ENCODE data around the gene KCNN3. TPM values are rescaled to one million over a fixed set of nuclear protein-coding genes. Genes with fewer than 3 reads are reported as not detected.

Gene KCNN3
- 2.8 and 3.0 TPM in 2 replicates for total RNA-seq (2021; fragmentation: NEBNext Ultra II Directional; extraction: Animal tissue kit (Norgen Biotek cat#: 25700))
- polyA plus RNA-seq (2011; rRNA removed) = 3.7 and 4.5 TPM in 2 replicates
- 2.1 TPM for polyA plus RNA-seq (2011; cell fraction: cytosol; rRNA removed)
- polyA plus RNA-seq (2011; cell fraction: nucleus; rRNA removed) = 5.4 TPM
- 2.8 to 4.4 TPM (median 3.5 TPM) in 4 replicates for polyA plus RNA-seq (2012, experiment 1 of 2)
- polyA plus RNA-seq (2012, experiment 2 of 2) = 1.6 TPM
- 1.7 TPM for polyA plus RNA-seq (2013, experiment 1 of 2)
- polyA plus RNA-seq (2013, experiment 2 of 2) = 1.9 TPM
- polyA minus RNA-seq (2011; rRNA and poly(A)+ RNA removed) = 5.4 and 9.2 TPM in 2 replicates
- polyA minus RNA-seq (2011; cell fraction: cytosol; rRNA and poly(A)+ RNA removed) = 3.9 TPM
- 4.1 TPM for polyA minus RNA-seq (2011; cell fraction: nucleus; rRNA and poly(A)+ RNA removed)
- long read RNA-seq, experiment 1, partial matches to known transcripts = 0 of 1 reads
- long read RNA-seq, experiment 1, other reads (novel, unspliced or antisense) = 1 of 1 reads
- long read RNA-seq, experiment 2, partial matches to known transcripts = 0 of 2 reads
- long read RNA-seq, experiment 2, other reads (novel, unspliced or antisense) = 2 of 2 reads

DNA sequence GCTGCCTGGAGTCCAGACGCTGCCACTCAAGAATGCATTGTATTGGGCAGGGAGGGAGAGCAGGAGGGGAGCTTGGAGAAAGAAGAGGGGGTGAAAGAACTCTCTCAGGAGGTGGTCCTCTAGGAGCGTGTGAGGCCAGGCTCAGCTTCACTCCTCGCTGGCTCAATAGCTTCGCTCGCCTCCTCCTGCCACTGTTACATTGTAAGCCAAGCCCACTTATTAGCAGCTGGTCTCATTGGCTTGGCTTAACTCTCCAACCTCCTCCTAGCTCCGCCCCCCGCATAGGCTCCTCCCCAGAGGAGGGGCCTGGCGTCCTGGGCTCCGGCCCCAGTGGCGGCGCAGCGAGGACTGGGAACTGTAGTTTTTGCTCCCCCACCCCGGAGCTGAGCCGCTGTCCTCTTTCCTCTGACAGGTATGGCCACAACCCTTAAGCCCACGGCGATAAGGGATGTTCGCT is at the start of gene KCNN3:
Gene KCNN3 (minus strand): TSS at position 167 of the 457 bp plus-strand sequence. CDS start 317 bp downstream, outside the sequence.
- H3K27ac ChIP-seq (ENCODE audit: low read depth, low read length) = no peak within 1 kb of the TSS
- CTCF ChIA-PET (ENCODE audit: partially characterized antibody) = interaction anchor here (1.2 to 6.3 kb wide), 9 partner anchors 9 to 201 kb away, joined by 3 to 80 read pairs (median 7); no protein-coding TSS in a partner anchor
- H4K5ac ChIP-seq (ENCODE audit: insufficient read length, low read depth, low read length) = no peak within 1 kb of the TSS

More for the DNA sequence above, at the start of gene KCNN3:
- H3K14ac ChIP-seq (ENCODE audit: insufficient read length) = no peak within 1 kb of the TSS
- H3K79me2 ChIP-seq (ENCODE audit: control insufficient read depth in 1 of 2, insufficient read depth in 2 of 2, low read length in 2 of 2) = no peaks in the 10 kb centered on the region
- H2AFZ ChIP-seq (ENCODE audit: low read length) = no peak within 1 kb of the TSS; the same call in 1 of the 2 replicates
- H3K4ac ChIP-seq (replicated peaks; ENCODE audit: insufficient read length, low read depth, low read length) = no peak within 1 kb of the TSS
- H2BK15ac ChIP-seq (ENCODE audit: low read length) = no peak within 1 kb of the TSS
- no peaks in the 10 kb centered on the region for H3K9me3 ChIP-seq (ENCODE audit: insufficient read depth in 2 of 2, low read depth in 1 of 2, low read length in 1 of 2)
- peaks cover 0 to 10% (median 7%) of the 10 kb centered on the region in 4 experiments; a peak in 3 of 7 replicates for H3K27me3 ChIP-seq (replicated peaks in 1 of 4; ENCODE audit: control insufficient read depth in 3 of 4, extremely low read depth in 1 of 4, insufficient read depth in 3 of 4, low read length in 3 of 4)
- no peaks in the 10 kb centered on the region for H4K20me1 ChIP-seq (replicated peaks in 1 of 2; ENCODE audit: control insufficient read depth in 1 of 2, insufficient read depth in 2 of 2, low read length in 2 of 2)
- FAIRE-seq (peak; percentile 92), DNase-seq (ENCODE audit: low read depth in 1 of 2, low spot score in 2 of 2) (peak; percentile 84 to 99)
- peak within 1 kb of the TSS; percentile 68 for H3K18ac ChIP-seq (ENCODE audit: extremely low read depth, low read length)
- peak within 1 kb of the TSS; percentile 10 to 58 (median 38); a peak in 7 of 8 replicates for H3K4me3 ChIP-seq (ENCODE audit: extremely low read depth in 1 of 4, insufficient read depth in 2 of 4, low read depth in 3 of 4, low read length in 4 of 4)
- no peak within 1 kb of the TSS; the same call in 1 of the 2 replicates for H2BK5ac ChIP-seq (ENCODE audit: low read depth, low read length)
- peak within 1 kb of the TSS; percentile 49 to 82 for H3K4me2 ChIP-seq (ENCODE audit: insufficient read depth in 1 of 2, low read depth in 2 of 2, low read length in 2 of 2)
- no peak within 1 kb of the TSS for H2AK5ac ChIP-seq (ENCODE audit: low read depth, low read length)
- no peak within 1 kb of the TSS for H2BK120ac ChIP-seq (replicated peaks; ENCODE audit: low read depth, low read length)
- no peak within 1 kb of the TSS for H2BK20ac ChIP-seq (ENCODE audit: low read length)
- peak within 1 kb of the TSS; percentile 60; the same call in 1 of the 2 replicates for H2BK12ac ChIP-seq (ENCODE audit: low read depth, low read length)
- POLR2A ChIA-PET (ENCODE audit: partially characterized antibody) = interaction anchor here (0.7 kb wide), 1 partner anchor 211 kb away, joined by 3 read pairs; no protein-coding TSS in a partner anchor
- no peak for TF ChIP-seq SP2 (IDR thresholded peaks at IDR 0.05; ENCODE audit: low read length)
- peak; percentile 85 for TF ChIP-seq POLR2AphosphoS5 (IDR thresholded peaks at IDR 0.05; ENCODE audit: low read depth, low read length)
- TF ChIP-seq YY1 (IDR thresholded peaks at IDR 0.05; ENCODE audit: low read depth, low read length) = no peak
- peak; percentile 68; the same call in 1 of the 2 replicates for TF ChIP-seq TAF1 (IDR thresholded peaks at IDR 0.05; ENCODE audit: low read depth, low read length)
- TF ChIP-seq KDM4A (IDR thresholded peaks at IDR 0.05; ENCODE audit: low read depth, low read length, severe bottlenecking) = peak; percentile 15
- peak; percentile 64 for TF ChIP-seq SIX5 (IDR thresholded peaks at IDR 0.05; ENCODE audit: low read depth, low read length)
- TF ChIP-seq TBP (IDR thresholded peaks at IDR 0.05; ENCODE audit: low read depth, low read length) = peak; percentile 77
- peak; percentile 35; the same call in 1 of the 2 replicates for TF ChIP-seq CREB1 (IDR thresholded peaks at IDR 0.05)
- peak in 1 of 2 experiments; percentile 79; a peak in 2 of 3 replicates for TF ChIP-seq POLR2A (IDR thresholded peaks at IDR 0.05; ENCODE audit: control extremely low read depth in 1 of 2, low read depth in 2 of 2, low read length in 2 of 2)
- peaks cover 3% of the 10 kb centered on the region; the same call in 1 of the 2 replicates for H3K23me2 ChIP-seq (ENCODE audit: low read depth, low read length)
- H3K23ac ChIP-seq (ENCODE audit: insufficient read length) = no peak within 1 kb of the TSS
- WGBS, 2 experiments (ENCODE audit: extremely low coverage in 1 of 2, insufficient coverage in 1 of 2, insufficient read length in 1 of 2, insufficient replicate concordance in 2 of 2, low coverage in 1 of 2, low lambda C conversion rate in 2 of 2, missing lambda C conversion rate in 1 of 2) = 2% methylated on average over 16 of the region's 17 CpGs; no CpG with 5 or more reads in 1 of the 2 experiments
- no peak within 1 kb of the TSS for H3K56ac ChIP-seq (replicated peaks; ENCODE audit: insufficient read length, low read depth, low read length)
- H3K9ac ChIP-seq (replicated peaks in 1 of 4; ENCODE audit: extremely low read depth in 1 of 4, low read depth in 3 of 4, low read length in 3 of 4) = peak within 1 kb of the TSS in 2 of 4 experiments; percentile 13 to 19; a peak in 1 of 7 replicates
- H4K91ac ChIP-seq (replicated peaks; ENCODE audit: insufficient read length, low read length) = peak within 1 kb of the TSS; percentile 69
- peaks cover 13 to 51% (median 21%) of the 10 kb centered on the region in 4 experiments; a peak in 6 of 7 replicates for H3K4me1 ChIP-seq (replicated peaks in 1 of 4; ENCODE audit: control insufficient read depth in 3 of 4, insufficient read depth in 4 of 4, low read length in 3 of 4)
- no peaks in the 10 kb centered on the region for H3K79me1 ChIP-seq (ENCODE audit: low read depth, low read length)
- no peaks in the 10 kb centered on the region for H3K36me3 ChIP-seq (ENCODE audit: control insufficient read depth in 2 of 4, insufficient read depth in 4 of 4, low read length in 3 of 4)
- H4K8ac ChIP-seq (ENCODE audit: extremely low read depth, insufficient read depth, low read length) = no peak within 1 kb of the TSS; the same call in 1 of the 2 replicates
